Activated CD8-positive, alpha-beta memory T cell treated with anti-CD3 and anti-CD28 coated beads for 1 hour (primary cell): Measurements from ENCODE around the gene AFMID.
"Not testable (repeated sequence)": the region's sequence is repeated elsewhere in the genome, so short reads cannot be mapped to it uniquely, and the experiment has no call there.

Source experiments
- DNase-seq, 2 donors: peaks; one replicate each; pipeline ENCODE4 v3.0.0-alpha.2; 2020; ENCODE audit warnings: low read depth in 1 of 2; ENCODE audit errors: extremely low read depth in 1 of 2

Gene AFMID

GRCh38 chr17:78252701-78253635 is 65.8 kb downstream of the AFMID start:
- DNase-seq, result no peak

- not testable (repeated sequence) for DNase-seq
Observed at GRCh38 chr17:78253636-78253945, 66.4 kb downstream of the AFMID start.

- peak; percentile 29 to 74 for DNase-seq
Observed at GRCh38 chr17:78253946-78254672, 66.9 kb downstream of the AFMID start.

- no peak for DNase-seq
Observed at GRCh38 chr17:78255029-78255656, 68.0 kb downstream of the AFMID start.

GRCh38 chr17:78255953-78256706 is 69.0 kb downstream of the AFMID start:
- no peak for DNase-seq

GRCh38 chr17:78256707-78257591 is 69.8 kb downstream of the AFMID start:
- no peak for DNase-seq
